ENCODE results near the gene VGLL4. TPM values are rescaled to one million over a fixed set of nuclear protein-coding genes. Genes with fewer than 3 reads are reported as not detected.

The VGLL4 gene
- total RNA-seq, 1 experiment from 2014 or later: 46.3 TPM

GRCh38 chr3:11544412-11545181 lies 99.1 kb downstream of the VGLL4 start:
- Histone ChIP-seq H3K9me2 (replicated peaks; ENCODE audit: low read length) (no peaks in the 10 kb centered on the region), H3K79me2 (ENCODE audit: low read length) (no peaks in the 10 kb centered on the region), H3K4me1 (ENCODE audit: insufficient read depth, low read length) (peaks cover 5% of the 10 kb centered on the region), H4K20me1 (ENCODE audit: low read length) (no peaks in the 10 kb centered on the region), H3K27me3 (ENCODE audit: low read length) (no peaks in the 10 kb centered on the region), H3F3A (ENCODE audit: low read length, unreplicated experiment) (no peaks in the 10 kb centered on the region), H3K4me2 (ENCODE audit: low read length) (no peak overlapping the region), H2AFZ (ENCODE audit: low read length) (no peak overlapping the region), H3K27ac (ENCODE audit: low read length) (no peak overlapping the region), H3K36me3 (ENCODE audit: low read depth, low read length) (no peaks in the 10 kb centered on the region), H3K9me3 (ENCODE audit: low read length) (no peaks in the 10 kb centered on the region), H3K4me3 (ENCODE audit: low read length) (no peak overlapping the region), H3K9ac (ENCODE audit: low read length) (no peak overlapping the region)
- DNase-seq (no peak), ATAC-seq (no peak)
- ChIA-PET CTCF (no interaction called here), POLR2A (ENCODE audit: unreplicated experiment) (no interaction called here)
- intact Hi-C loops (cut with micrococcal nuclease): no loop called here
- no TSS peak for BruUV-seq (replicated peaks)
- no peak for TF ChIP-seq CTCF (conservative IDR thresholded peaks at IDR 0.05; ENCODE audit: low read depth, low read length)
- no peak for TF ChIP-seq EZH2phosphoT487 (IDR thresholded peaks at IDR 0.05; ENCODE audit: borderline replicate concordance, low read length)
- TF ChIP-seq EZH2 (IDR thresholded peaks at IDR 0.05; ENCODE audit: low read length, unreplicated experiment): no peak

GRCh38 chr3:11543948-11544387 lies 99.7 kb downstream of the VGLL4 start:
- Histone ChIP-seq H4K20me1 (ENCODE audit: low read length) (no peaks in the 10 kb centered on the region), H3K4me3 (ENCODE audit: low read length) (no peak overlapping the region), H3K4me2 (ENCODE audit: low read length) (no peak overlapping the region), H3K36me3 (ENCODE audit: low read depth, low read length) (no peaks in the 10 kb centered on the region), H3K9me2 (replicated peaks; ENCODE audit: low read length) (no peaks in the 10 kb centered on the region), H3F3A (ENCODE audit: low read length, unreplicated experiment) (no peaks in the 10 kb centered on the region), H3K27ac (ENCODE audit: low read length) (no peak overlapping the region), H3K9me3 (ENCODE audit: low read length) (no peaks in the 10 kb centered on the region), H3K9ac (ENCODE audit: low read length) (no peak overlapping the region), H2AFZ (ENCODE audit: low read length) (no peak overlapping the region), H3K27me3 (ENCODE audit: low read length) (no peaks in the 10 kb centered on the region), H3K79me2 (ENCODE audit: low read length) (no peaks in the 10 kb centered on the region), H3K4me1 (ENCODE audit: insufficient read depth, low read length) (peaks cover 11% of the 10 kb centered on the region)
- no TSS peak for BruUV-seq (replicated peaks)
- intact Hi-C loops (cut with micrococcal nuclease): no loop called here
- ATAC-seq (no peak), DNase-seq (no peak)
- ChIA-PET POLR2A (ENCODE audit: unreplicated experiment) (no interaction called here), CTCF (no interaction called here)
- TF ChIP-seq EZH2phosphoT487 (IDR thresholded peaks at IDR 0.05; ENCODE audit: borderline replicate concordance, low read length): no peak
- TF ChIP-seq EZH2 (IDR thresholded peaks at IDR 0.05; ENCODE audit: low read length, unreplicated experiment): no peak
- TF ChIP-seq CTCF (conservative IDR thresholded peaks at IDR 0.05; ENCODE audit: low read depth, low read length): no peak

Measured in PC-3 (cell line).